Activated T-helper 1 cell treated with anti-CD3 and anti-CD28 coated beads, Interleukin-2, amount 50 U/mL, for 16 hours (primary cell): ENCODE measurements around the gene C1orf21.
A peak's percentile ranks its signal among the peaks of the same experiment; 100 is the strongest.
"Not testable (repeated sequence)": the region's sequence is repeated elsewhere in the genome, so short reads cannot be mapped to it uniquely, and the experiment has no call there.

ENCODE experiments used
- DNase-seq, 2 donors: peaks; one replicate each; pipeline ENCODE4 v3.0.0-alpha.2; 2020; ENCODE audit warnings: low read depth in 1 of 2, low spot score in 1 of 2

The C1orf21 gene

GRCh38 chr1:184386312-184387068, at the start of gene C1orf21:
Gene C1orf21 (plus strand): TSS chr1:184387029. CDS start chr1:184477510, 90,481 bp downstream.
- peak in 1 of 2 donors; percentile 30 for DNase-seq

GRCh38 chr1:184337865-184338264, 49.0 kb upstream of the C1orf21 start:
- DNase-seq: not testable (repeated sequence)

- DNase-seq: no peak
These were observed 45.8 kb upstream of the C1orf21 start for GRCh38 chr1:184340984-184341383.

GRCh38 chr1:184350573-184350972, 36.3 kb upstream of the C1orf21 start:
- DNase-seq: no peak

- DNase-seq: no peak
These were observed 35.3 kb upstream of the C1orf21 start for GRCh38 chr1:184351416-184351975.

- DNase-seq: no peak
These were observed 34.1 kb upstream of the C1orf21 start for GRCh38 chr1:184352776-184353175.

DNA sequence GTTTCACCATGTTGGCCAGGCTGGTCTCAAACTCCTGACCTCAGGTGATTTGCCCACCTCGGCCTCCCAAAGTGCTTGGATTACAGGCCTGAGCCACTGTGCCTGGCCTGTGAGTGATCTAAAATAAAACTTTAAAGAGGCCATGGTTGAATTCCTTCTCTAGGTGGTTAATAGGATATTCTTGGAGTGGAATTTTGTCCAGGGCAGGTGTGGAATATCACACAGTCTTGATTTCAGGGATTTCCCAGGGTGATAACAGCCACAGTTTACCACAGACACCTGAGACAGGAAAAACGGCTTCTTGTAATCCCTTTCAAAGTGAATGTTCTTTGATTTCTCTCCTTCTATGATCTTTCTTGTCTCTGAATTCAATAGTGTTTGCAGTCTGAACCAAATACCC, 32.1 kb upstream of the C1orf21 start:
- DNase-seq: no peak

GRCh38 chr1:184356891-184357290, 29.9 kb upstream of the C1orf21 start:
- no peak for DNase-seq

DNA sequence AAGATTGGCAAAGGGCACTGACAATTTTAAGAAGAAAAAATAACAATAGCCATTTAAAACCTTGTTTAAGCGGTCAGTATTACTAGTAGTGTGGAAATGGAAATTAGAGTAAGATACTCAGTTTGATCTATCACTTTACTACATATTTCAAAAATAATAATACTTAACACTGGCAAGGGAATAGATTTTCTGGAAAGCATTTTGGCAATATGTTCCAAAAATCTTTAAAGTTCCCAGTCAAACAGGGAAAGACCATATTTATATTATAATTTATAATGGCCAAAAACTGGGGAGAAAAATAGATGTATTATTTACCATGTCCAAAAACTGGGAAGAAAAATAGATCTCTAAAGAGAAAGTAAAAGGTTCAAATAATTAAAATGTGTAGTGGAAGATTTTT, 28.6 kb upstream of the C1orf21 start:
- DNase-seq: no peak

- DNase-seq: no peak
These were observed 26.9 kb upstream of the C1orf21 start for GRCh38 chr1:184359909-184360308.

DNA sequence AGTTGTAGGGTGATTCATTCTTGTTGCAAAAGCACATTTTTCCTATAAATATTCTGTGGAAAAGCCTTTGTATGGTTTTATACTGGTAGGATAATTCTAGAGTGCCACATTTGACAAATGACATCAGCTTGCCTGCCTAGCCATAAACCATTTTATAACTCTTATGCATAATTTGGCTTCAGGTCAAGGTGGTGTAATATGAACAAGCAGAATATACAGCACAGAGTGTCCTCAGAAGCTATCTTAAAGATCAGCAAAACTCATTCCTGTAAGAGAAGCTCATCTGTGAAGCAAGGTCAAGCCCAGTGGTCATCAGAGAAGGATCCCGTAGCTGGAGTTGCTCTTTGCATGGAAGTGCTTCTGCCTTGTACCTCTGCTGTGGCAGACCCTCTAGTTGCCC, 24.0 kb upstream of the C1orf21 start:
- no peak for DNase-seq

GRCh38 chr1:184365699-184366098, 21.1 kb upstream of the C1orf21 start:
- DNase-seq: no peak

- no peak for DNase-seq
These were observed 19.8 kb upstream of the C1orf21 start for GRCh38 chr1:184366997-184367396.

GRCh38 chr1:184367427-184368038, 19.3 kb upstream of the C1orf21 start:
- no peak for DNase-seq

DNA sequence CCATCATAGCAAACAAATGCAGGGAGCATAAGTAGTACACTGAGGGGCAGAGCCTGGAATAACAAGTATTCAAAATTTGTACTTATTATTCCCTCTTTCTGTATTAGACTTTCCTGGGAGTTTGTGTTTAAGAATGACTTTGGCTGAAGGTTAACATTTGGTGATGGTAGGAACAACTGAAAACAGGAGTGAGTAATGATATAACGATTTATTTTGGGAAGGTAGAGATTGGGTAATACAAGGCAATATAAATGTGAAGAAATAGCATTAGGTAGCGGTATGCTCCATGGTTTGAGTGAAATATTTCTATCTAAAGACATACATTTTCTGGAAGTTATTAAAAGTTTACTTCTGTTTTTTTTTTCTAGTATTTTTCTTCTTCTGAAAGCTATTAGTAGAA, 18.5 kb upstream of the C1orf21 start:
- no peak for DNase-seq

DNA sequence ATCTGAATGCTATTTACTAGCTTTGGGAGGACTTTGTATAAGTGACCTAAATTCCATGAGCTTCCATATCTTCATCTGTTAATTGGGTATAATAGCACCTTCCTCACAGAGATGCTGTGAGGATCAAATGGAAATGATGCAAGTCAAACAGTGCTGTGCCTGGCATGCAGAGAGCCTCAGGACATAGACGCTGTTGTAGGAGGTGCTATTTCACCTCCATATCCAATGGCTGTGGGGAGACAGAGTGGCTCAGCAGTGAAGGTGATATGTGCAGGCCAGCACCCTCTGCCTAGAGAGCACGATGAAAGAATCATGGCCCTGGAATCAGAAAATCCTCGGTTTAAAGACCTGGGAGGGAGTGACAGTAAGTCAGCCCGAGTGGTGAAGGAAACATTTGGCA, 16.0 kb upstream of the C1orf21 start:
- DNase-seq: no peak

- no peak for DNase-seq
These were observed 13.7 kb upstream of the C1orf21 start for GRCh38 chr1:184373155-184373554.

- no peak for DNase-seq
These were observed 10.5 kb upstream of the C1orf21 start for GRCh38 chr1:184376369-184376768.

- DNase-seq: no peak
These were observed 7.6 kb upstream of the C1orf21 start for GRCh38 chr1:184379111-184379752.

- DNase-seq: no peak
These were observed 6.4 kb upstream of the C1orf21 start for GRCh38 chr1:184380468-184380867.

DNA sequence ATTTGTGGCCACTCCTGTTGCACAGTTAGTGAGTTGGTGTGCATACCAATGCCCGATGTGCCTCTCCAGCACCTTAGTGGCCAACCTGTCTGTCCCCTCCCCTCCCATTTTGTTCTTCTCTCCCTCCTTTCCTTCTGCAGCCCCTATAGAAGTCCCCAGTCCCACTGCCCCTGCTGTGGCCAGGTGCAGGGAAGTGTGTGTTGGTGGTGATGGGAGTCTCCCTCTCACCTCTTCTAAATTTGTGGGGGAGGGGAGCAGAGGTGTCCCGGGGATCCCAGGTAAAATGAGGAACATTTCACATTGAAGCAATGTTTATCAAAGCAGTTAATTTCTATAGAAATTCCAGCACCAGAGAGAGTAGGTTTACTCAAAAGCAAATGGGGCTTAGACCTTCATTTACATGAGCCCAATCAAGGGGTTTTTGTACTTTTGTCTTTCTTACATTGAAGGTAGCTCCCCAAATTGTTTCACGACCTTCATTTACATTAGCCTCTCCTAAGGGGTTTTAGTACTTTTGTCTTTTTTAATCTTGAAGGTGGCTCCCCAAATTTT, 3.0 kb upstream of the C1orf21 start:
- no peak for DNase-seq

- DNase-seq: no peak
These were observed 941 bp upstream of the C1orf21 start for GRCh38 chr1:184385865-184386311.
